Osteoblast (primary cell): Measurements from ENCODE around the gene OR6B1. TPM values are rescaled to one million over a fixed set of nuclear protein-coding genes. Genes with fewer than 3 reads are reported as not detected.

ENCODE experiments used
- DNase-seq: peaks from one replicate; pipeline ENCODE4 v3.0.0; 2011; ENCODE audit warnings: low spot score, mixed read lengths; ENCODE audit not compliant: insufficient read length; ENCODE audit errors: missing footprints
- H2AFZ ChIP-seq: 2 replicates; pipeline ENCODE4 v1.6.0; 2011; ENCODE audit warnings: mild to moderate bottlenecking, low read length
- H3K27ac ChIP-seq: 2 replicates; pipeline ENCODE4 v1.5.1; 2011; ENCODE audit warnings: mild to moderate bottlenecking, low read depth, low read length, moderate library complexity
- H3K27me3 ChIP-seq: 2 replicates; pipeline ENCODE4 v1.6.0; 2012; ENCODE audit warnings: mild to moderate bottlenecking, control low read depth, inconsistent platforms, low read length, moderate library complexity; ENCODE audit not compliant: insufficient read depth
- H3K36me3 ChIP-seq: 2 replicates; pipeline ENCODE4 v1.5.1; 2011; ENCODE audit warnings: mild to moderate bottlenecking, low read length, control low read depth, moderate library complexity; ENCODE audit not compliant: insufficient read depth
- H3K4me1 ChIP-seq: 2 replicates; pipeline ENCODE4 v1.5.1; 2011; ENCODE audit warnings: mild to moderate bottlenecking, low read length, control low read depth, moderate library complexity; ENCODE audit not compliant: insufficient read depth
- H3K4me2 ChIP-seq: 2 replicates; pipeline ENCODE4 v1.6.0; 2011; ENCODE audit warnings: mild to moderate bottlenecking, low read length; ENCODE audit not compliant: insufficient read depth
- H3K4me3 ChIP-seq: fragments of 200-600 bp; sonication (generic); 3 replicates; pipeline ENCODE4 v1.5.1; 2012; ENCODE audit warnings: mild to moderate bottlenecking, low read length, inconsistent platforms; ENCODE audit not compliant: insufficient read depth
- H3K79me2 ChIP-seq: 2 replicates; pipeline ENCODE4 v1.6.0; 2012; ENCODE audit warnings: mild to moderate bottlenecking, low read length, control low read depth, inconsistent platforms; ENCODE audit not compliant: insufficient read depth
- H3K9me3 ChIP-seq: 2 replicates; pipeline ENCODE4 v1.5.1; 2011; ENCODE audit warnings: low read depth, low read length, control low read depth
- H4K20me1 ChIP-seq: 2 replicates; pipeline ENCODE4 v1.6.0; 2012; ENCODE audit warnings: mild to moderate bottlenecking, low read length, control low read depth; ENCODE audit not compliant: insufficient read depth
- CTCF ChIP-seq: IDR thresholded peaks from 2 replicates; pipeline ENCODE4 v1.5.1; 2011; ENCODE audit warnings: mild to moderate bottlenecking, low read depth, low read length, moderate library complexity; ENCODE audit errors: extremely low read depth
- total RNA-seq: library from RNA; depleted of rRNA; stranded (reverse); fragments of >200 nt; gene quantifications from 2 replicates; pipeline ENCODE4 v1.2.3, GENCODE V29; 2012

Gene OR6B1
- total RNA-seq, 1 donor = not detected

- H3K27ac ChIP-seq = no peak overlapping the region
- H3K79me2 ChIP-seq = no peaks in the 10 kb centered on the region
- H3K4me3 ChIP-seq = no peak overlapping the region
- H3K9me3 ChIP-seq = no peaks in the 10 kb centered on the region
- no peak for TF ChIP-seq CTCF
- H4K20me1 ChIP-seq = no peaks in the 10 kb centered on the region
- no peaks in the 10 kb centered on the region for H3K27me3 ChIP-seq
- no peaks in the 10 kb centered on the region for H3K36me3 ChIP-seq
- no peak overlapping the region for H3K4me2 ChIP-seq
- peaks cover 12% of the 10 kb centered on the region for H3K4me1 ChIP-seq
- peak overlapping the region; percentile 42 for H2AFZ ChIP-seq
- DNase-seq = peak; percentile 18
Measured at GRCh38 chr7:143973870-143974416, 26.2 kb upstream of the OR6B1 start.

DNA sequence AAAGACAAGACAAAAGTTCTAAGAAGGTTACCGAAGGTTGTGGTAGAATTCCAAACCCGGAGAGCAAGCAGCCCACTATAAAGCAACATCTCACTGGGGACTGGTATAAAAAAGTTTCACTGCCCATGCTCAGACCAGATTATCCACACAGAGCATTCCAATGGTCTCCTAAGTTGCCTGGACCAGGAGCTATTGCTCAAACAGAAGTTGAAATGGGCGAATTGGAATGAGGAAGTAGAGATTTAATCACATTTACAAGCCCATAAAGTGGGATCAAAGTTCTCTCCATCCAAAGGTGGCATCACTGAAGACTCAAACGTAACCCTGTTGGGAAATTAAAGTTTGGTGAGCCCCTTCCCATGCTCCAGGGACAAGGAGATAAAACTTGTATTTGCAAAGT is 25.7 kb upstream of the OR6B1 start:
- Histone ChIP-seq H3K4me2 (no peak overlapping the region), H3K9me3 (no peaks in the 10 kb centered on the region), H3K79me2 (no peaks in the 10 kb centered on the region), H3K27me3 (no peaks in the 10 kb centered on the region), H4K20me1 (no peaks in the 10 kb centered on the region), H3K4me3 (no peak overlapping the region), H3K36me3 (no peaks in the 10 kb centered on the region), H3K27ac (no peak overlapping the region), H2AFZ (peak overlapping the region; percentile 42), H3K4me1 (peaks cover 17% of the 10 kb centered on the region)
- no peak for TF ChIP-seq CTCF
- no peak for DNase-seq

DNA sequence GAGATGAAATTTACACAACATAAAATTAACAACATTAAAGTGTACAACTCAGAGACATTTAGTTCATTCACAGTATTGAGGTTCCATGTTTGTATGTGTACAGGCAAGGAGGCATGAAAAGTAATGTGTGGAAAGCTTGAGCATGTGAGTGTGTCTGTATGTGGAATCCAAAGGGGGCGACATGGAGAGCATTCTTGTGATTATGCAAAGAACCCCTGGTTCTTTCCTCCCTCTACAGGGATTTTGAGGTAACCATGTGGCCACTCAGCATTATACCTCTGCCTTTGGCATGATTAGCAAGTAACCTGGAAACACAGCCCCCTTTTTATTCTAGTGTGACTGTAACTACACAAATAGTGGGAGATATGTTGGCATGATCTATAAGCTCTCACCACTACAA is 24.5 kb upstream of the OR6B1 start:
- Histone ChIP-seq H3K27me3 (no peaks in the 10 kb centered on the region), H3K9me3 (no peaks in the 10 kb centered on the region), H3K4me3 (no peak overlapping the region), H3K4me1 (peaks cover 23% of the 10 kb centered on the region), H4K20me1 (no peaks in the 10 kb centered on the region), H3K79me2 (no peaks in the 10 kb centered on the region), H3K27ac (no peak overlapping the region), H3K4me2 (no peak overlapping the region), H2AFZ (no peak overlapping the region), H3K36me3 (no peaks in the 10 kb centered on the region)
- no peak for TF ChIP-seq CTCF
- no peak for DNase-seq

DNA sequence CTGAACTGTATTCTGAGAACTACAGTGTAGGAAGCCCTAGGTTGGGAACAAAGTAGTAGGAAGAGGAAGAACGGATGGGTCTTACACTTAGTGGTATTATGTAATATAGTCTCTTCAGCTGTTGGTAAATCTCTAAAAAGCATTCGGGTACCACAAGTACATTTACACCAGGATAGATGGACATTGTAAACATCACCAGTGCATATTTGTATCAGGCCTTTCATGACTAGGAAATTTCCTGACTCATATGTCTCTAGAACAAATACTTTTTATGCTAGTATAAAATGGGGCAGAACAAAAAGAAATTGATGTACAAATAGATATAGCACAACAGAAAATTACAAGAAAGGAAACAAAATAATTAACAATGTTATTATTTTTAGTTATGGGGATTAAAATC is 21.5 kb upstream of the OR6B1 start:
- DNase-seq = no peak

More for the DNA sequence above, 21.5 kb upstream of the OR6B1 start:
- no peaks in the 10 kb centered on the region for H3K79me2 ChIP-seq
- no peaks in the 10 kb centered on the region for H4K20me1 ChIP-seq
- H2AFZ ChIP-seq = no peak overlapping the region
- H3K9me3 ChIP-seq = no peaks in the 10 kb centered on the region
- TF ChIP-seq CTCF = no peak
- no peaks in the 10 kb centered on the region for H3K27me3 ChIP-seq
- no peak overlapping the region for H3K4me2 ChIP-seq
- H3K27ac ChIP-seq = no peak overlapping the region
- peaks cover 23% of the 10 kb centered on the region for H3K4me1 ChIP-seq
- H3K4me3 ChIP-seq = no peak overlapping the region
- no peaks in the 10 kb centered on the region for H3K36me3 ChIP-seq
